Small intestine (tissue), 7 donors: ENCODE data around the gene NGF. TPM values are rescaled to one million over a fixed set of nuclear protein-coding genes. Genes with fewer than 3 reads are reported as not detected.

Experiments
- DNase-seq, 2 donors: peaks; one replicate each; pipeline versions ENCODE4 v3.0.0 to v3.0.0-alpha.2; 2013
- FAIRE-seq: peaks from 2 replicates; lab custom pipeline; 2012; peaks lifted over from hg19 to GRCh38; lab: Jason Lieb, UNC
- H3K27ac ChIP-seq, 3 donors: one replicate each; pipeline ENCODE4 v1.5.1; 2013; ENCODE audit warnings: low read length in 2 of 3, mild to moderate bottlenecking in 2 of 3, control low read depth in 1 of 3, inconsistent platforms in 1 of 3, low read depth in 1 of 3, moderate library complexity in 1 of 3
- H3K27me3 ChIP-seq, 3 donors: one replicate each; pipeline ENCODE4 v1.6.1; 2013; ENCODE audit warnings: low read length in 3 of 3, inconsistent platforms in 1 of 3; ENCODE audit not compliant: control insufficient read depth in 3 of 3, insufficient read depth in 3 of 3
- H3K36me3 ChIP-seq, 3 donors: one replicate each; pipeline ENCODE4 v1.6.1; 2013; ENCODE audit warnings: low read length in 3 of 3, inconsistent platforms in 1 of 3, low read depth in 1 of 3, mild to moderate bottlenecking in 1 of 3, moderate library complexity in 1 of 3; ENCODE audit not compliant: control insufficient read depth in 3 of 3, insufficient read depth in 2 of 3
- H3K4me1 ChIP-seq, 3 donors: one replicate each; pipeline ENCODE4 v1.6.1; 2013; ENCODE audit warnings: low read length in 2 of 3, inconsistent platforms in 1 of 3, low read depth in 1 of 3, mild to moderate bottlenecking in 1 of 3, moderate library complexity in 1 of 3; ENCODE audit not compliant: control insufficient read depth in 3 of 3, insufficient read depth in 2 of 3
- H3K4me3 ChIP-seq, 3 donors: one replicate each; pipeline ENCODE4 v1.5.1; 2013; ENCODE audit warnings: low read length in 3 of 3, control low read depth in 1 of 3, inconsistent platforms in 1 of 3, low read depth in 1 of 3, mild to moderate bottlenecking in 1 of 3, moderate library complexity in 1 of 3
- H3K9me3 ChIP-seq, 2 donors: one replicate each; pipeline ENCODE4 v1.6.1; 2013; ENCODE audit warnings: low read depth in 1 of 2, low read length in 1 of 2; ENCODE audit not compliant: control insufficient read depth in 2 of 2, insufficient read depth in 1 of 2
- WGBS, 3 donors: extraction: QIAGEN DNeasy Blood & Tissue Kit; methylation state at CpG; one replicate each; pipeline ENCODE4 v1.1.7; 2013; 5-methylcytosine and 5-hydroxymethylcytosine counted together
- polyA plus RNA-seq, 4 donors: library from polyadenylated mRNA; stranded (reverse) in 3 of 4; unstranded in 1 of 4; fragments of 200-250 nt in 3 of 4; fragments of 120-200 nt in 1 of 4; gene quantifications; one replicate each; pipeline versions ENCODE4 v1.2.1 to v1.2.3, GENCODE V29; 2013
- donor health status: healthy with polysubstance abuse.
- donor health status: control.
- donor health status: control.
- donor health status: Bipolar disorder and iron deficiency.
- donor health status: healthy.

Gene NGF
- polyA plus RNA-seq, 4 donors, result 0.27 to 3.0 TPM; not detected in 2

DNA sequence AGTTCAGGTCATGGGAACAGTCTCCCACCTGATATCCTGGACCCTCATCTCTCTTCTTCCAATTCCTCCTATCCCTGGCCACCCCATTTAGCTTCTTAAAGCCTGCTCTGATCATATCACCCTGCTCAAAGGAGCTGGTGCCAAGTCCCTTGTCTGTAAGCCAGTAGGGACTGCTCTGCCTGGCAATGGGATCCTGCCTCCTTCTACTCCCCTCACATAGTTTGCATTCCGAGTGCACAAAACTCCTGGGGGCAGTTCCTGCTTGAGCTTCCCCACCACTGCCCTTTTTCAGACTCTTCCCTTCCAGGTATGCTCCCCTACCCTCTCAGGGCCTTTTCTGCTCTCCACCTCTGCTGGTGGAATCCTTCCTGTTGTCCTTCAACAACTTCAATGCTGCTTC is 48.1 kb downstream of the NGF start:
- H3K27ac ChIP-seq, result no peak overlapping the region
- FAIRE-seq (no peak), DNase-seq (no peak)
- H3K4me3 ChIP-seq, result no peak overlapping the region
- peaks cover 0 to 2% of the 10 kb centered on the region in 2 donors for H3K9me3 ChIP-seq
- WGBS, 3 donors, result 64 to 88% (median 73%) methylated on average over 1 of the region's 1 CpG
- peaks cover 0 to 6% (median 2%) of the 10 kb centered on the region in 3 donors for H3K27me3 ChIP-seq
- no peaks in the 10 kb centered on the region for H3K36me3 ChIP-seq
- H3K4me1 ChIP-seq, result no peaks in the 10 kb centered on the region

DNA sequence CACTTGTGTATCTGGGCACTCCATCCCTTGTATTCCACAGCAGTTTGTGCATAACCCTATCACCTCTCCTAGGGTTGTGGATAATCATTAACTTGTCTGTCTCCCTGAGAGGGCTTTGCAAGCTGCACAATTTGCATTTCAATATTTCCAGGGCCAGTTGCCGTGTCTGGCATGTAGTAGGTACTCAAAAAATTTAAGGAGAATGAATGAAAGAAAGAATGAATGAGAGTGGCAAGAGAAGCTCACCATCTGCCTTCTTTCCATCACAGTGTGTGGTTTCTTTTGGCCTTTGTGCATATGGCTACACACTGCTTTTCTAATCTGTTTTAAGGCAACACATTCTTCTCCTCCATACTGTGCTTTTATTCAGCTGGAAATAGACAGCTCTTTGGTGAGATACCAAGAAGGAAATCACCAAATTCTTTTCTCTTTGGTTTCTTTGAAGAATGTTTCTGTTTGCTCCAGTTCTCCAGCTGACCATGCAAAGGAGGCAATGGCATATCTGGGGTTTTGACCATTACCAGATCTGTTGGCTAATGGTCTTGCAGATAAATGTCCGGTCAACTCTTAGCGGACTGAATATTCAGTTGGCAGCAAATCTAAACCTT is 49.4 kb downstream of the NGF start:
- no peak for DNase-seq
- Histone ChIP-seq H3K4me1 (no peaks in the 10 kb centered on the region), H3K27me3 (peaks cover 0 to 6% (median 2%) of the 10 kb centered on the region in 3 donors), H3K4me3 (no peak overlapping the region), H3K9me3 (peaks cover 0 to 2% of the 10 kb centered on the region in 2 donors), H3K36me3 (no peaks in the 10 kb centered on the region), H3K27ac (no peak overlapping the region)
- 64 to 83% (median 72%) methylated on average over 3 of the region's 3 CpGs for WGBS, 3 donors
- no peak for FAIRE-seq

DNA sequence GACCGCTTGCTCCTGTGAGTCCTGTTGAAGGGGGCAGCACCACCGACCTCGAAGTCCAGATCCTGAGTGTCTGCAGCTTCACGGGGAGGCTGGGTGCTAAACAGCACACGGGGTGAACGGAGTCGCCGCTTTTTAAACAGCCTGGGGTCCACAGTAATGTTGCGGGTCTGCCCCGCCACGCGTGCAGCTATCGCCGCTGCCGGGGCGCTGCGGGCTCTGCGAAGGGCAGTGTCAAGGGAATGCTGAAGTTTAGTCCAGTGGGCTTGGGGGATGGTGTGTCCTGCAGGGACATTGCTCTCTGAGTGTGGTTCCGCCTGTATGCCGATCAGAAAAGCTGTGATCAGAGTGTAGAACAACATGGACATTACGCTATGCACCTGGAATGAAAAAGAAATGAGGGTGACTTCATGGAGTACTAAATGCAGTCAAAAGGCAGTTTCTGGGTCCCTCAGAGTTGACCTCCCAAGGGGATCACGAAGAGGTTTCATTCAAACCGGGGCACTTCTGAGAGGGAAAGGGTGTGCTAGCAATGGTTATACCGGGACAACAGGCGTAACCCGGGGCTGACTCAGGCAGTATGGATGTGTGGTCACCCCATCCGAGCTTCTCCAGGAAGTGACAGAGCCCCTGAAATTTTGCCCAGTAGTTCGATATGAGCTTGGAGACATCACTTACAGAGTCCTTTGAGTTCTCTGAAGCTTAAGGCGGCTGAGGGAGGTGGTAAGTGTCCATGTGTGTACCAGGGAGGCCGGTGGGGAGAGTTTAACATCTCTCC is 51.4 kb downstream of the NGF start:
- DNase-seq (no peak), FAIRE-seq (no peak)
- Histone ChIP-seq H3K36me3 (no peaks in the 10 kb centered on the region), H3K9me3 (peaks cover 0 to 2% of the 10 kb centered on the region in 2 donors), H3K27ac (no peak overlapping the region), H3K4me1 (no peaks in the 10 kb centered on the region), H3K27me3 (peaks cover 0 to 4% (median 0%) of the 10 kb centered on the region in 3 donors), H3K4me3 (no peak overlapping the region)
- WGBS, 3 donors, result 93% methylated on average over 30 of the region's 30 CpGs

DNA sequence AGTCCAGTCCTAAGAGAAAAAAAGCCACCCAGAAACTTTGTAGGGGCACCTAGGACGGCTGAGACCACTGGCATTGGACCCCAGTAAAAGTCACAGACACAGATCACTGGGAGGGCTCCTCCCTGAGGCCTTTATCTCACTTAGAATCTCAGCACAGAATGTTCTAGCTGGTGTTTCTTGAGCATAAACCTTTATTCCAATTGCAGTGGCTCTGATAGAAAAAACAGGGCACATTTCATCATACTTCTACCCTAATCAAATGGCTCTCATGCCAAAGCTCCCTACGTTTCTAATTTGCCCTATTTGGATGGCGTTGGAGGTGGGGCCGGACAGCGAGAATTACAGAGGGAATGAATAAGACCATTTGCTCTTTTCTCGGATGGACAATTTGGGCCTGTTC is 53.8 kb downstream of the NGF start:
- no peaks in the 10 kb centered on the region for H3K4me1 ChIP-seq
- H3K27ac ChIP-seq, result peak overlapping the region in 1 of 3 donors; percentile 63
- H3K27me3 ChIP-seq, result no peaks in the 10 kb centered on the region
- H3K4me3 ChIP-seq, result no peak overlapping the region
- WGBS, 3 donors, result 82 to 85% (median 82%) methylated on average over 6 of the region's 6 CpGs
- DNase-seq, result no peak
- H3K36me3 ChIP-seq, result no peaks in the 10 kb centered on the region
- FAIRE-seq, result no peak
- no peaks in the 10 kb centered on the region for H3K9me3 ChIP-seq

DNA sequence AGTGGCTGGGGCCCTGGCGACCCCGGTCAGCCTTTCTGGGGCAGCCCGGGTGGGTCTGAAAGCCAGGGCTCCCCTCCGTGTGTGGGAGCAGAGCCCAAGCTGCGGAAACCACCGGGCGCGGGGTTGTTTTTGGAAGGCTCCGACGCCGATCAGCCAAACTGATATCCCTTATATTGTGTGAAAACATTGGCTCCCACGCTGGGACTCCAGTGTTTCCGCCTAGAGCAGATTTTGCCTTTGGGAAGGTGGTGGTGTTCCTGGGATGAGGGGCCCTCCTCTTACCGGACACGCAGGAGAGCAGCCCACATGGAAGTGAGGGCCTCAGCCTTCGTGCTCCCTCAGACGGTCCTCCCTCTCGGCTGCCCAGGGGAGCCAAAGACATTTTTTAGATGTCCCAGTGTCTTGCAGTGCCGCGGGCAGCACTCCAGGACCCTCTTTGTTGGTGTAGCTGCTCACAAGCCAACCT is 54.3 kb downstream of the NGF start:
- FAIRE-seq, result no peak
- no peaks in the 10 kb centered on the region for H3K4me1 ChIP-seq
- H3K27me3 ChIP-seq, result no peaks in the 10 kb centered on the region
- DNase-seq, result no peak
- no peaks in the 10 kb centered on the region for H3K36me3 ChIP-seq
- peak overlapping the region in 1 of 3 donors; percentile 63 for H3K27ac ChIP-seq
- 85 to 93% (median 93%) methylated on average over 20 of the region's 20 CpGs for WGBS, 3 donors
- H3K4me3 ChIP-seq, result no peak overlapping the region
- H3K9me3 ChIP-seq, result no peaks in the 10 kb centered on the region

DNA sequence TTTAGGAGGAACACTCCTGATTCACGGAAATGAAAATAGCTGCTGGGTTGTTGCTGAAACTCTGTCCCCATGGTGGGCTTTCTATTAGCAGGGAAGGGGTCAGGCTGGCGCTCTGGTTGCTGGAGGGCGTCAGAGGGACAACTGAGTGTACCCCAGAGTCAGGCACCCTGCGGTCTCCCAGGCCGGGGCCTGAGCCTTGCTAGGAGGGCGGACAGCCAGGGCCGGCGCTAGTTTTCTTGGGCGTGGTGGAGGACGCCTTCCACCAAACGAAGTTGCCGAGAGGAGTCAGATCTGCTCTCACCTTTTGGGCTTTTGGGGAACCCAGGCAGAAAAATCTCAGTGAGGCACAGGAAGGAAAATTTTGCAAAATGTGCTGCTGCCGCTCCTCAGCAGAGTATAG is 54.8 kb downstream of the NGF start:
- Histone ChIP-seq H3K4me3 (no peak overlapping the region), H3K27ac (peak overlapping the region in 1 of 3 donors; percentile 63), H3K9me3 (no peaks in the 10 kb centered on the region), H3K36me3 (no peaks in the 10 kb centered on the region), H3K4me1 (no peaks in the 10 kb centered on the region), H3K27me3 (no peaks in the 10 kb centered on the region)
- 83 to 93% (median 89%) methylated on average over 13 of the region's 13 CpGs for WGBS, 3 donors
- DNase-seq, result no peak
- no peak for FAIRE-seq

DNA sequence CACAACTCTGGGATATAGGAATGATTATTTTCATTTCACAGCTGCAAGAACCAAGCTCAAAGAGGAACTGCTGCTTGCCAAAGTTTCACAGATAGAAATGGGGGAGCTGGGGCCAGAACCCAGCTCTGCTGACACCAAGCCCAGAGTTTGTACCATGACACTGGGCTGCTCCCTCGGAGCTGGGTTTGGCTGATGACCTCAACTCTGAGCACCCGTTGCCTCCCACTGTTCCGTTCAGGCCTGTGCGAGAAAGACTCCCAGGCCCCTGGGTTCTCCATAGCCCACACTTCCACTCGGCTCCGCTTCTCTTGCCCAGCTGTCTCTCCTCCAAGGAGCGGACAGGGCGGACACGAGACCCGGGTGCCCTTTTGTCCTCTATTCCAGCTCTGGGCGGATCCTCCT is 55.2 kb downstream of the NGF start:
- no peak overlapping the region for H3K4me3 ChIP-seq
- no peaks in the 10 kb centered on the region for H3K4me1 ChIP-seq
- no peaks in the 10 kb centered on the region for H3K9me3 ChIP-seq
- FAIRE-seq (no peak), DNase-seq (no peak)
- no peaks in the 10 kb centered on the region for H3K27me3 ChIP-seq
- H3K27ac ChIP-seq, result peak overlapping the region in 1 of 3 donors; percentile 63
- 61 to 85% (median 73%) methylated on average over 11 of the region's 11 CpGs for WGBS, 3 donors
- H3K36me3 ChIP-seq, result no peaks in the 10 kb centered on the region

DNA sequence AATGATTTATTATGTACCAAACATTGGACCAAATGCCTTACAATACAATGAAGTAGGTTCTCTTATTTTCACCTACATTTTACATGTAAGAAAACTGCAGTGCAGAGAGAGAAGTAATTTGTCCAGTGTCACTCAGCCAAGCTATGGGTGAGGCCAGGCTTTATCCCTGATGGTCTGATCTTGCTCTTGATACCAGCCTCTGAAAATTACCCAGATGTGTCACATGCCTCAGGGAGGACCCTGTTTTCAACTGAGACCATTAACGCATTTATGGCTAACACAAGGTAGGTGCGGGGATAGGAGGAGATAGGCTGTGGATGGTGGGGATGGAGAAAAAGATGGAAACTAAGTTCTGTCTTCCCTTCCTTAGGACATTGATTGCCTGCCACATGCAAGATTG is 56.9 kb downstream of the NGF start:
- peaks cover 0 to 5% of the 10 kb centered on the region in 2 donors for H3K9me3 ChIP-seq
- DNase-seq (no peak), FAIRE-seq (no peak)
- H3K27me3 ChIP-seq, result no peaks in the 10 kb centered on the region
- 93 to 97% (median 94%) methylated on average over 2 of the region's 2 CpGs for WGBS, 3 donors
- no peak overlapping the region for H3K4me3 ChIP-seq
- no peaks in the 10 kb centered on the region for H3K36me3 ChIP-seq
- no peaks in the 10 kb centered on the region for H3K4me1 ChIP-seq
- H3K27ac ChIP-seq, result no peak overlapping the region
